NT2/D1 (cell line): ENCODE data around the gene CELSR1.

Experiments used
- SUZ12 ChIP-seq: IDR thresholded peaks from 2 replicates; pipeline ENCODE4 v1.6.1; 2011; ENCODE audit not compliant: insufficient read length, insufficient read depth; ENCODE audit errors: extremely low read depth
- YY1 ChIP-seq: IDR thresholded peaks from 2 replicates; pipeline ENCODE4 v1.6.1; 2011; ENCODE audit not compliant: insufficient read length, insufficient read depth
- ZNF274 ChIP-seq: IDR thresholded peaks from 2 replicates; pipeline ENCODE4 v1.6.1; 2011; ENCODE audit warnings: mild to moderate bottlenecking, low read depth, low read length

GRCh38 chr22:46416891-46417580 lies 120.4 kb downstream of the CELSR1 start:
- TF ChIP-seq SUZ12 (no peak), ZNF274 (no peak), YY1 (no peak)
